GM12878 (cell line): ENCODE measurements around the gene RIOX2.

Experiments
- BHLHE40 ChIP-seq, 2 experiments: fragments of 450-650 bp in 1 of 2; IDR thresholded peaks; 2 replicates each; pipeline ENCODE4 v1.6.1; 2011 to 2017; ENCODE audit warnings: low read depth in 2 of 2, borderline replicate concordance in 1 of 2, improper control_type of control experiment in 1 of 2, low read length in 1 of 2, mild to moderate bottlenecking in 1 of 2
- BRCA1 ChIP-seq: IDR thresholded peaks from 2 replicates; pipeline ENCODE4 v1.6.1; 2011; ENCODE audit warnings: low read depth, low read length, improper control_type of control experiment
- CBX5 ChIP-seq: sonication (generic); IDR thresholded peaks from 2 replicates; pipeline ENCODE4 v1.6.1; 2016; ENCODE audit warnings: low read depth, moderate library complexity, mild to moderate bottlenecking, inconsistent platforms
- CHD2 ChIP-seq: IDR thresholded peaks from 2 replicates; pipeline ENCODE4 v1.6.1; 2011; ENCODE audit warnings: low read depth, low read length, improper control_type of control experiment, borderline replicate concordance
- CREB1 ChIP-seq: IDR thresholded peaks from 2 replicates; pipeline ENCODE4 v1.6.1; 2012; ENCODE audit warnings: low read depth, mild to moderate bottlenecking, inconsistent platforms
- CTCF ChIP-seq, 3 experiments: IDR thresholded peaks in 2 of 3; conservative IDR thresholded peaks in 1 of 3; 2 replicates each; pipeline ENCODE4 v1.5.1; 2011; ENCODE audit warnings: low read depth in 3 of 3, low read length in 3 of 3, mild to moderate bottlenecking in 3 of 3, control low read depth in 2 of 3, moderate library complexity in 2 of 3, inconsistent platforms in 1 of 3, mixed read lengths in 1 of 3; ENCODE audit not compliant: control insufficient read depth in 2 of 3, insufficient read depth in 1 of 3; ENCODE audit errors: extremely low read depth in 1 of 3
- EGR1 ChIP-seq, 2 experiments: IDR thresholded peaks; 1 replicate in 1 of 2; 2 replicates in 1 of 2; pipeline ENCODE4 v1.6.1; 2011 to 2012; ENCODE audit warnings: low read depth in 2 of 2, low read length in 2 of 2, borderline replicate concordance in 1 of 2, mild to moderate bottlenecking in 1 of 2, moderate library complexity in 1 of 2
- FOS ChIP-seq: IDR thresholded peaks from 3 replicates; pipeline ENCODE4 v1.6.1; 2011; ENCODE audit warnings: borderline replicate concordance; ENCODE audit not compliant: insufficient read length; ENCODE audit errors: extremely low read depth
- HDAC6 ChIP-seq: fragments of 200-600 bp; sonication (generic); IDR thresholded peaks from one replicate; pipeline ENCODE4 v1.8.0; 2017; ENCODE audit warnings: antibody characterized with exemption; ENCODE audit not compliant: unreplicated experiment
- MEF2A ChIP-seq: IDR thresholded peaks from 2 replicates; pipeline ENCODE4 v1.6.1; 2011; ENCODE audit warnings: low read depth, mild to moderate bottlenecking, low read length, moderate library complexity; ENCODE audit not compliant: insufficient read depth
- POLR2A ChIP-seq: IDR thresholded peaks from 2 replicates; pipeline ENCODE4 v1.6.1; 2011; ENCODE audit warnings: low read depth, mild to moderate bottlenecking, low read length
- RAD21 ChIP-seq: IDR thresholded peaks from 2 replicates; pipeline ENCODE4 v1.6.1; 2011; ENCODE audit warnings: mild to moderate bottlenecking, low read depth, low read length, moderate library complexity; ENCODE audit not compliant: insufficient read depth
- STAT3 ChIP-seq: IDR thresholded peaks from 2 replicates; pipeline ENCODE4 v1.6.1; 2011; ENCODE audit warnings: low read depth, low read length, improper control_type of control experiment

DNA sequence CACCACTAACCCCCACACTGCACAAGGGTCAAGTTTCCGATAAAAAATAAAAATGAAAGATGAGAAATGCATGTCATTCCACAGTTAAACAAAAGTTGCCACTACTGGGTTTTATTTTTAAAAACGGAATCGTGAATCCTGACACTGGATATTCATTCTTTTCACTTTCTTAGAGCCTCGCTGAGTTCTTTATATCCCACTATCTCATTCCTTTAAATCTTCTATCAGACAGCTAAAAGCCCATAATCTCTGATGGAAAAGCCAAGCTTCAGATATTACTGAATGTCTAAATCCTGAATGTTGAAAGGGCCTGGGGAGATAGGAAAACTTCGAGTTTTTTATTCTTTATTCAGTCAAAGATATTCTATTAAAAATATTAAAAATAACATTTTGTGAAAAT, 11.7 kb downstream of the RIOX2 start:
- TF ChIP-seq CHD2 (no peak), BHLHE40 (IDR thresholded peaks at IDR 0.05; ENCODE audit: borderline replicate concordance in 1 of 2, low read depth in 2 of 2, low read length in 1 of 2) (no peak), HDAC6 (no peak), CTCF (IDR thresholded peaks at IDR 0.05 in 2 of 3, conservative IDR thresholded peaks at IDR 0.05 in 1 of 3; ENCODE audit: control insufficient read depth in 2 of 3, extremely low read depth in 1 of 3, insufficient read depth in 1 of 3, low read depth in 3 of 3, low read length in 3 of 3) (no peak), POLR2A (no peak), FOS (no peak), MEF2A (no peak), RAD21 (no peak), CREB1 (no peak), BRCA1 (no peak), EGR1 (IDR thresholded peaks at IDR 0.05; ENCODE audit: borderline replicate concordance in 1 of 2, low read depth in 2 of 2, low read length in 2 of 2) (no peak), CBX5 (no peak), STAT3 (no peak)
